ENCODE measurements around the gene GAN. TPM values are rescaled to one million over a fixed set of nuclear protein-coding genes. Genes with fewer than 3 reads are reported as not detected.
"Not testable (repeated sequence)": the region's sequence is repeated elsewhere in the genome, so short reads cannot be mapped to it uniquely, and the experiment has no call there.

GAN gene
- total RNA-seq, 4 donors from 2014 or later: 8.7 to 12.8 (median 9.5) TPM

GRCh38 chr16:81327447-81328196 lies 12.9 kb downstream of the GAN start:
- H3K27me3 ChIP-seq: no peaks in the 10 kb centered on the region
- H3K27ac ChIP-seq: no peak overlapping the region
- H3K4me3 ChIP-seq (replicated peaks in 1 of 3): no peak overlapping the region
- TF ChIP-seq CTCF (IDR thresholded peaks at IDR 0.05) (no peak), POLR2A (IDR thresholded peaks at IDR 0.05) (no peak)
- no peaks in the 10 kb centered on the region for H3K9me3 ChIP-seq
- no peak for DNase-seq
- no peaks in the 10 kb centered on the region for H3K36me3 ChIP-seq
- WGBS, 2 donors: 70 to 80% methylated on average over 8 of the region's 8 CpGs
- no peaks in the 10 kb centered on the region for H3K4me1 ChIP-seq
- intact Hi-C loops (cut with DNase I): no loop called here

- no peak overlapping the region for H3K27ac ChIP-seq
- TF ChIP-seq POLR2A (IDR thresholded peaks at IDR 0.05) (no peak), CTCF (IDR thresholded peaks at IDR 0.05) (no peak)
- no peaks in the 10 kb centered on the region for H3K36me3 ChIP-seq
- no peaks in the 10 kb centered on the region for H3K9me3 ChIP-seq
- no peaks in the 10 kb centered on the region for H3K27me3 ChIP-seq
- no peaks in the 10 kb centered on the region for H3K4me1 ChIP-seq
- DNase-seq: no peak
- 82 to 94% methylated on average over 5 of the region's 5 CpGs for WGBS, 2 donors
- no peak overlapping the region for H3K4me3 ChIP-seq (replicated peaks in 1 of 3)
- intact Hi-C loops (cut with DNase I): no loop called here
These were observed 15.2 kb downstream of the GAN start for GRCh38 chr16:81329947-81330346.

GRCh38 chr16:81333356-81333755 lies 18.6 kb downstream of the GAN start:
- 97 to 99% methylated on average over 3 of the region's 3 CpGs for WGBS, 2 donors
- intact Hi-C loops (cut with DNase I): no loop called here
- no peaks in the 10 kb centered on the region for H3K9me3 ChIP-seq
- H3K27ac ChIP-seq: no peak overlapping the region
- no peaks in the 10 kb centered on the region for H3K36me3 ChIP-seq
- DNase-seq: no peak
- no peak overlapping the region for H3K4me3 ChIP-seq (replicated peaks in 1 of 3)
- no peak for TF ChIP-seq CTCF (IDR thresholded peaks at IDR 0.05)
- no peak for TF ChIP-seq POLR2A (IDR thresholded peaks at IDR 0.05)
- H3K4me1 ChIP-seq: no peaks in the 10 kb centered on the region
- H3K27me3 ChIP-seq: no peaks in the 10 kb centered on the region

- Histone ChIP-seq H3K4me1 (no peaks in the 10 kb centered on the region), H3K27ac (no peak overlapping the region), H3K27me3 (no peaks in the 10 kb centered on the region), H3K36me3 (no peaks in the 10 kb centered on the region), H3K9me3 (no peaks in the 10 kb centered on the region), H3K4me3 (replicated peaks in 1 of 3) (no peak overlapping the region)
- WGBS, 2 donors: 89 to 96% methylated on average over 6 of the region's 6 CpGs
- no peak for DNase-seq
- TF ChIP-seq POLR2A (IDR thresholded peaks at IDR 0.05) (no peak), CTCF (IDR thresholded peaks at IDR 0.05) (no peak)
- intact Hi-C loops (cut with DNase I): no loop called here
These were observed 20.9 kb downstream of the GAN start for GRCh38 chr16:81335669-81336068.

GRCh38 chr16:81337097-81337496 lies 22.3 kb downstream of the GAN start:
- H3K36me3 ChIP-seq: no peaks in the 10 kb centered on the region
- TF ChIP-seq CTCF (IDR thresholded peaks at IDR 0.05): no peak
- TF ChIP-seq POLR2A (IDR thresholded peaks at IDR 0.05): no peak
- WGBS, 2 donors: 94 to 96% methylated on average over 5 of the region's 5 CpGs
- intact Hi-C loops (cut with DNase I): no loop called here
- no peak overlapping the region for H3K4me3 ChIP-seq (replicated peaks in 1 of 3)
- H3K4me1 ChIP-seq: no peaks in the 10 kb centered on the region
- no peaks in the 10 kb centered on the region for H3K27me3 ChIP-seq
- H3K9me3 ChIP-seq: no peaks in the 10 kb centered on the region
- DNase-seq: no peak
- no peak overlapping the region for H3K27ac ChIP-seq

GRCh38 chr16:81345172-81345571 lies 30.4 kb downstream of the GAN start:
- H3K9me3 ChIP-seq; H3K27ac ChIP-seq; H3K36me3 ChIP-seq; H3K27me3 ChIP-seq; DNase-seq; H3K4me3 ChIP-seq (replicated peaks in 1 of 3); intact Hi-C loops (cut with DNase I); H3K4me1 ChIP-seq: not testable (repeated sequence)
- 97 to 98% methylated on average over 3 of the region's 3 CpGs for WGBS, 2 donors
